Measurements from ENCODE around the gene MMP27.

DNA sequence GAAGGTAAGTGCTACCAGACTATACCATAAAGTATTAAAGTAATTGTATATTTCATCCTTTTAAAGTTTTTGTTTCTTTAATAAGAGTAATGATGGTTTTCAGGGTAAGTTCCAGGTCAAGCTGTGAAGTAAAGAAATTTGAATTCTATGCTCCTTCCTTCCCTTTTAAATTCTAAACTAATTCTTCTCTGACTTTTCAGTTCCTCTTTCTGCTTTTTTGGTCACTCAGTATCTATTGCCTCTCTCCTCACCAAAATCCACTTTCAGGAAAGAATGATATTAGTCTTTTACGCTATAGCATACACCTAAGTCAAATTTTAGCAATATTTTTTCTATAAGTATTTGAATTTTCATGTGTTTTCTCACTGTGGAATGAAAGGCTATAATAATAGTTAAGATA, 11.0 kb upstream of the MMP27 start:
- TF ChIP-seq GATA2 (IDR thresholded peaks at IDR 0.05; ENCODE audit: low read depth, low read length) = no peak
- no peak for TF ChIP-seq GATA3 (IDR thresholded peaks at IDR 0.05; ENCODE audit: low read depth, low read length)

Data from SH-SY5Y (cell line).